ENCODE data around the gene ZSWIM5. TPM values are rescaled to one million over a fixed set of nuclear protein-coding genes. Genes with fewer than 3 reads are reported as not detected.
A peak's percentile ranks its signal among the peaks of the same experiment; 100 is the strongest.

The ZSWIM5 gene
- total RNA-seq, 5 donors from 2014 or later (not counting 1 experiment from before 2014, with no cell fraction given), result 1.6 to 4.0 (median 2.0) TPM

DNA sequence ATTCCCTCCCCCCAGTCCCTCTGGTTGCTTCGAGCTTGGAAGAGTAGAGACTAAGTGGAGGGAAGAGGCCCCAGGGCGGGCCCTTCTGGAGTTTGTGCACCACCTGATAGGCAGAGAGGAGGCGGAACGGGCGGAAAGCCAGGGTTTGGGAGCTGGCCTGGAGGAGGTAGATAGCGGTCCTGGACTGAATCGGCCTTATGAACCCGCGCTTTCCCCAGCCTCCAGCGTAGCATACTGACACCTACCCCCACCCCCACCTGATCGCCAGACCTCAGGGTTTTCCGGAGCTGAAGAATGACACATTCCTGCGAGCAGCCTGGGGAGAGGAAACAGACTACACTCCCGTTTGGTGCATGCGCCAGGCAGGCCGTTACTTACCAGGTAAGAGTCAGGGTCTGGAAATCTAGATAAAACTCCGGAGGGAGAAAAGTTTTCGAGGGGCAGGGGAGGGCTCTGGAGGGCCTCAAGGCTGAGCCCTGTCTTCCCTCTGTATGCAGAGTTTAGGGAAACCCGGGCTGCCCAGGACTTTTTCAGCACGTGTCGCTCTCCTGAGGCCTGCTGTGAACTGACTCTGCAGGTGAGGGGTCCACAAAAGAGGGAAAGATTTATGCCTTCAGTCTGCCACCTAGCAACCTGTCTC lies 193.6 kb downstream of the ZSWIM5 start:
- Mint-ChIP-seq H3K4me1 (peaks cover 51 to 59% (median 55%) of the 10 kb centered on the region in 3 donors), H3K9me3 (no peaks in the 10 kb centered on the region), H3K27ac (peak overlapping the region; percentile 88 to 91), H3K36me3 (peaks cover 25% of the 10 kb centered on the region), H3K27me3 (no peaks in the 10 kb centered on the region), H3K4me3 (peak overlapping the region; percentile 82 to 94 (median 90))
- CTCF ChIA-PET, result interaction anchor here (0.6 to 6.1 kb wide), 10 partner anchors 8 to 486 kb away, joined by 3 to 124 read pairs (median 10); partner anchors contain the start of genes EIF2B3 (in 1 of the 2), MUTYH (in 1 of the 2), RNU5D-1 (in 1 of the 2) and TESK2 (in 1 of the 2)
- POLR2A ChIA-PET, result interaction anchor here (0.6 to 1.2 kb wide), 7 partner anchors 26 to 1245 kb away, joined by 3 to 32 read pairs (median 5); partner anchors contain the start of genes EIF2B3 (in 1 of the 2) and RPS8 (in 1 of the 2)
- Histone ChIP-seq H3K36me3 (ENCODE audit: control insufficient read depth in 2 of 2, extremely low read depth in 1 of 2, insufficient read depth in 1 of 2, low read length in 1 of 2) (peaks cover 11 to 27% of the 10 kb centered on the region in 2 donors), H3K27ac (ENCODE audit: low read length) (peak overlapping the region; percentile 81), H3K27me3 (replicated peaks in 1 of 2; ENCODE audit: control insufficient read depth in 2 of 2, extremely low read depth in 1 of 2, insufficient read depth in 2 of 2, low read length in 1 of 2) (no peaks in the 10 kb centered on the region), H3K9me3 (no peaks in the 10 kb centered on the region), H3K4me3 (ENCODE audit: control insufficient read depth in 1 of 2, extremely low read depth in 1 of 2, low read length in 1 of 2) (peak overlapping the region; percentile 71 to 90), H3K4me1 (ENCODE audit: control insufficient read depth in 1 of 2, extremely low read depth in 1 of 2, insufficient read depth in 2 of 2, low read length in 2 of 2) (peaks cover 21 to 54% of the 10 kb centered on the region in 2 experiments)
- DNase-seq (peak in 4 of 35 experiments; percentile 8 to 36 (median 11)), ATAC-seq (replicated peaks in 1 of 4) (no peak)
- WGBS (ENCODE audit: insufficient coverage), result 7% methylated on average over 6 of the region's 21 CpGs

DNA sequence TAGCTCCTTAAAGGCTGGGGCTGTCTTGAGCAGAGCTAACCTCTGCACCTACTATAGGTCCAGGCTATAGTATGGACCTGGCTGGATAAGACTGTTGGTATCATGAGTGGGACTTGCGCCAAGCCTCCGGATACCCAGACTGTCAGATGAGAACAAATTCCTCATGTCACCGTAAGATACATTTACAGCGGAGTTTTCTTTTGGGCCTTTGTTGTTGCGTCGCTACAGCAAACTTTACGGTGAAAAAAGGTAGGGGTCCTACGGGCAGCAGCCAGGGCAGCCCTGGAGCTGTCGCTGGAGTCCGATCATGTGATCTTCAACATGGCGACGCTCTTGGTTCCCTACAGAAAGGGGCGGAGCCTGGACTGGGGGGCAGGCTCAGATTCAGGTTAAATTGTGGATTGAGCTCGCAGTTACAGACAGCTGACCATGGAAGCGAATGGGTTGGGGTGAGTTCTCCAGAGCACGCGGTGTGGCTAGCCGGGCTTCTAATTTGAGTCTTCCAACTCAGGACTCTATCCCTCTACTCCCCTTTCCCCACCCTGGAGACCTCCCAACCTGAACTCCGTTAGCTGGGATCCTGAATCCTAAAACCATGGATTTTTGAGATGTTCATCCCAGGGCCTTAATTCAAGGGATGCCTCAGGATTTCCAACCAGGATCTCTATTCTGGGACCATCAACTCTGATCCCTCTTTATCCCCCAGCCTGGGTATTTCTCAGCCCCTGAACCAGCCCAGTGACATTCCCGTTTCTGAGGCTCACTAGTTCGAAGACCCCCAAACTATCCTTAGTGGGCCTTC lies 194.4 kb downstream of the ZSWIM5 start, which contains the start of gene UROD:
UROD (plus strand) TSS at position 418 of the 802 bp plus-strand sequence; CDS start at position 430, 12 bp downstream.
- Histone ChIP-seq H3K36me3 (ENCODE audit: control insufficient read depth in 2 of 2, extremely low read depth in 1 of 2, insufficient read depth in 1 of 2, low read length in 1 of 2) (peaks cover 11 to 33% of the 10 kb centered on the region in 2 donors), H3K4me1 (ENCODE audit: control insufficient read depth in 1 of 2, extremely low read depth in 1 of 2, insufficient read depth in 2 of 2, low read length in 2 of 2) (peaks cover 21 to 54% of the 10 kb centered on the region in 2 experiments), H3K27ac (ENCODE audit: low read length) (peak within 1 kb of the TSS; percentile 81), H3K9me3 (no peaks in the 10 kb centered on the region), H3K27me3 (replicated peaks in 1 of 2; ENCODE audit: control insufficient read depth in 2 of 2, extremely low read depth in 1 of 2, insufficient read depth in 2 of 2, low read length in 1 of 2) (no peaks in the 10 kb centered on the region), H3K4me3 (ENCODE audit: control insufficient read depth in 1 of 2, extremely low read depth in 1 of 2, low read length in 1 of 2) (peak within 1 kb of the TSS; percentile 71 to 90)
- H3K27me3 Mint-ChIP-seq, result no peaks in the 10 kb centered on the region
- ChIA-PET POLR2A (interaction anchor here (0.6 to 1.5 kb wide), 8 partner anchors 24 to 329 kb away, joined by 3 to 32 read pairs (median 5); partner anchors contain the start of genes EIF2B3 (in 1 of the 2) and RPS8 (in 1 of the 2)), CTCF (interaction anchor here (0.6 to 6.1 kb wide), 13 partner anchors 9 to 488 kb away, joined by 3 to 124 read pairs (median 7); partner anchors contain the start of genes CCDC163 (in 1 of the 2), EIF2B3 (in 1 of the 2), MMACHC (in 1 of the 2) and MUTYH (in 1 of the 2))
- peaks cover 51 to 59% (median 55%) of the 10 kb centered on the region in 3 donors for H3K4me1 Mint-ChIP-seq
- peaks cover 30% of the 10 kb centered on the region for H3K36me3 Mint-ChIP-seq
- WGBS (ENCODE audit: insufficient coverage), result 0% methylated on average over 14 of the region's 21 CpGs
- peak within 1 kb of the TSS; percentile 82 to 94 (median 90) for H3K4me3 Mint-ChIP-seq
- DNase-seq (peak; percentile 69 to 95 (median 89)), ATAC-seq (replicated peaks in 1 of 4) (peak; percentile 79 to 86 (median 80))
- no peaks in the 10 kb centered on the region for H3K9me3 Mint-ChIP-seq
- peak within 1 kb of the TSS; percentile 88 to 91 for H3K27ac Mint-ChIP-seq

DNA sequence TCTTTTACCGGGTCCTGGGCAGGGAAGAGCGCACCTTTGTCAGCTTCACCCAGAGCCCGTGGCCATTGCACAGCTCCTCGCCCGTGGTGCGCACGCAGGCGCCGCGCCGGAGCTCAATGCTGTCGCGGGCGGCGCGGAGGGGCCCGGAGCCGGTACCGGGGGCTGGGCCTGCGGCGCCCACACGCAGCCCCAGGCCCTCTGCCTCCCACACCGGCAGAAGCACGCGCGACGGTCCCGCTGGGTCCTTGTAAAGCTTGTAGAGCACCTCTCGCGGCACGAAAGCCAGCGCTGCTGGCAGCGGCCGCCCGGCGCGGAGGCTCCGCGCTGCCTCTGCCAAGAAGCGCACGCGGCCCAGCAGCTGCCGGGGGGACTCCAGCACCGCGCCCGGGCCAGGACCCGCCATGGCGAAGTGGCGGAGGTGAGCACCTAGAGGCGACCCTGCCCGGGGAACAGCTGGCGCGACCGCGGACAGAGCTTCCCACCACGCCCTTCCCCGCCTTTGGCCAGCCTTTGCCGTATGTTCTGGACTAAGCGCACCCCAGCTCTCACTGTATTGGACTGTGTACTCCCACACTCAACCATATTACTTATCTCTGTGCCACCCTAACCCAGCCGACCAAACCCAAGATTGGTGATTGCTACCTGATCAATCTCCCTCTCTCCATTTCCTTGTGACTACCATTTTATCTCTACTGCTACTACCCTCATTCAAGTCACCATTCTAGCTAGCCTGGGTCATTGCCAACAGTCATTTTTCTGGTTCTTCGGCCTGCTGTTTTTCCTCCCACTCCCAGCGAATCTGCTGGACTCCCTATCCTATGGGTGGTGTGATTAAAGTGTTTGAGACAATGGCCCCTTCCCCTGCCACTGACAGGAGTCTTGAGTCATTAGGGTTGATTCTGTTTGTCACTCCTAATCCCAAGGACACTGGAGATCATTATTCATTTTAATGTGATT lies 195.3 kb downstream of the ZSWIM5 start, which contains the start of gene HECTD3:
HECTD3 (minus strand) TSS at position 470 of the 957 bp plus-strand sequence; CDS start at position 403, 67 bp downstream.
- peaks cover 34% of the 10 kb centered on the region for H3K36me3 Mint-ChIP-seq
- DNase-seq (peak in 34 of 35 experiments; percentile 25 to 77 (median 50)), ATAC-seq (replicated peaks in 1 of 4) (peak; percentile 70 to 74 (median 72))
- no peaks in the 10 kb centered on the region for H3K27me3 Mint-ChIP-seq
- WGBS (ENCODE audit: insufficient coverage), result under 1% methylated on average over 59 of the region's 62 CpGs
- H3K4me1 ChIP-seq (ENCODE audit: control insufficient read depth in 1 of 2, extremely low read depth in 1 of 2, insufficient read depth in 2 of 2, low read length in 2 of 2), result peaks cover 21 to 54% of the 10 kb centered on the region in 2 experiments
- CTCF ChIA-PET, result interaction anchor here (0.6 to 6.1 kb wide), 14 partner anchors 24 to 736 kb away, joined by 3 to 124 read pairs (median 4); partner anchors contain the start of genes CCDC163 (in 1 of the 2), EIF2B3 (in 1 of the 2), MMACHC (in 1 of the 2) and MUTYH (in 1 of the 2)
- no peaks in the 10 kb centered on the region for H3K9me3 ChIP-seq
- H3K9me3 Mint-ChIP-seq, result no peaks in the 10 kb centered on the region
- peak within 1 kb of the TSS; percentile 81 for H3K27ac ChIP-seq (ENCODE audit: low read length)
- peaks cover 51 to 59% (median 55%) of the 10 kb centered on the region in 3 donors for H3K4me1 Mint-ChIP-seq
- peak within 1 kb of the TSS; percentile 88 to 91 for H3K27ac Mint-ChIP-seq
- peak within 1 kb of the TSS; percentile 71 to 90 for H3K4me3 ChIP-seq (ENCODE audit: control insufficient read depth in 1 of 2, extremely low read depth in 1 of 2, low read length in 1 of 2)
- peaks cover 16 to 40% of the 10 kb centered on the region in 2 donors for H3K36me3 ChIP-seq (ENCODE audit: control insufficient read depth in 2 of 2, extremely low read depth in 1 of 2, insufficient read depth in 1 of 2, low read length in 1 of 2)
- no peaks in the 10 kb centered on the region for H3K27me3 ChIP-seq (replicated peaks in 1 of 2; ENCODE audit: control insufficient read depth in 2 of 2, extremely low read depth in 1 of 2, insufficient read depth in 2 of 2, low read length in 1 of 2)
- H3K4me3 Mint-ChIP-seq, result peak within 1 kb of the TSS; percentile 82 to 94 (median 90)
- POLR2A ChIA-PET, result interaction anchor here (0.5 to 1.5 kb wide), 12 partner anchors 13 to 1297 kb away, joined by 3 to 32 read pairs (median 5); partner anchors contain the start of genes EIF2B3 (in 2 of the 2) and RNU5D-1 (in 1 of the 2)

DNA sequence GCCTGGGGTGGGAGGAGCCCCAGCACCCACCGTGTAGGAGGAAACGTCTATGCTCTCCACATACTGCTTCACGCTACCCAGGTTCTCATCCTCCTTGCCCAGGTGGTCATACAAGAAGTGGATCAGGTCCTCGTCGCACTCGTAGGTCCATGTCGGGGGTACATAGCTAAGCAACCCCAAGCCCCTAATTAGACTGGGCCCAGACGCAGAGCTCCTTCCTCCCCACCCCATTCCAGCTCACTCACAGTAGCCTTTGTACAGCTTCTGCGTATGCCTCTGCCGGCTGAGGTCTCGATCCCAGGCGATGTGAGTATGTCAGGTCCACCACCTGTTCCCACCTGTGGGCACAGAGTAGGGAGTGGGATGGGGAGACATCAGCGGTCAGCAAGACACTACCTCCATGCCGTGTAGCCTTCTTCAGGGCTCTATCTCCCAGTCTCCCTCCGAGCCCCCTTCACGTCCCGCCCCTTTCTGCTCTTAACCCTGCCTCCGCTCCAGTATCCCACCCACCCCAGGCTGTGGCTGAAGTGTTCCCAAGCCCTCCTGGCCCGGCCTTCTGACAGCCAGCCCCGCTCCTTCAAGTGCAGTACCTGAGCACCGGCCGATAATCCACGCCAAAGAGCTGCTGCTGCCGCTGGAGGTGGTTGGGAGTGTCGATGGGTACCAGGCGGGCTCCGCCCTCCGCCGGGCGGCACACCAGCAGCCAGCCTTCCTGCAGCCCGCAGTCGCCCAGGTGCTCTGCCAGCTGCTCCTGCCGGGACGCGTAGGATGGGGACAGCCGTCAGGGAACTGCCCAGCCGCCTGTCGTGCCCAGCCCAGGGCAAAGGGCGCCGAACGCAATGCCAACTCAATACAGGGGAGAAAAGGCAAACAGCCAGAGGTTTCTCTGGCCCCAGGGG lies 196.2 kb downstream of the ZSWIM5 start:
- H3K36me3 ChIP-seq (ENCODE audit: control insufficient read depth in 2 of 2, extremely low read depth in 1 of 2, insufficient read depth in 1 of 2, low read length in 1 of 2), result peaks cover 20 to 47% of the 10 kb centered on the region in 2 donors
- ATAC-seq (replicated peaks in 1 of 4) (peak in 3 of 4 experiments; percentile 15 to 27 (median 20)), DNase-seq (peak in 18 of 35 experiments; percentile 13 to 48 (median 28))
- peaks cover 51 to 59% (median 55%) of the 10 kb centered on the region in 3 donors for H3K4me1 Mint-ChIP-seq
- peaks cover 21 to 54% of the 10 kb centered on the region in 2 experiments for H3K4me1 ChIP-seq (ENCODE audit: control insufficient read depth in 1 of 2, extremely low read depth in 1 of 2, insufficient read depth in 2 of 2, low read length in 2 of 2)
- H3K9me3 Mint-ChIP-seq, result no peaks in the 10 kb centered on the region
- peak overlapping the region; percentile 71 to 90 for H3K4me3 ChIP-seq (ENCODE audit: control insufficient read depth in 1 of 2, extremely low read depth in 1 of 2, low read length in 1 of 2)
- H3K27me3 Mint-ChIP-seq, result no peaks in the 10 kb centered on the region
- H3K27me3 ChIP-seq (replicated peaks in 1 of 2; ENCODE audit: control insufficient read depth in 2 of 2, extremely low read depth in 1 of 2, insufficient read depth in 2 of 2, low read length in 1 of 2), result no peaks in the 10 kb centered on the region
- peak overlapping the region; percentile 81 to 84 for H3K27ac Mint-ChIP-seq
- H3K4me3 Mint-ChIP-seq, result peak overlapping the region; percentile 81 to 94 (median 90)
- H3K36me3 Mint-ChIP-seq, result peaks cover 42% of the 10 kb centered on the region
- H3K27ac ChIP-seq (ENCODE audit: low read length), result peak overlapping the region; percentile 20
- H3K9me3 ChIP-seq, result no peaks in the 10 kb centered on the region
- CTCF ChIA-PET, result interaction anchor here in 1 of 2 donors (0.6 to 6.1 kb wide), 9 partner anchors 23 to 737 kb away, joined by 3 to 124 read pairs (median 9); partner anchors contain the start of genes EIF2B3, MUTYH, PLK3 and RNU5D-1
- 22% methylated on average over 26 of the region's 41 CpGs for WGBS (ENCODE audit: insufficient coverage)
- POLR2A ChIA-PET, result interaction anchor here (0.6 to 1.5 kb wide), 7 partner anchors 24 to 1298 kb away, joined by 3 to 5 read pairs (median 4); partner anchors contain the start of genes EIF2B3 (in 1 of the 2) and RNU5D-1 (in 1 of the 2)

Data from T-cell (primary cell).